ENCODE data around the gene OTOR. TPM values are rescaled to one million over a fixed set of nuclear protein-coding genes. Genes with fewer than 3 reads are reported as not detected.

The OTOR gene
- total and polyA plus RNA-seq, 8 donors = not detected

- 87 to 97% methylated on average over 1 of the region's 1 CpG for WGBS, 2 donors
- Histone ChIP-seq H3K27ac (no peak overlapping the region), H3K9me3 (no peaks in the 10 kb centered on the region), H3K4me1 (no peaks in the 10 kb centered on the region), H3K4me3 (no peak overlapping the region), H3K27me3 (no peaks in the 10 kb centered on the region), H3K36me3 (no peaks in the 10 kb centered on the region)
- TF ChIP-seq CTCF (IDR thresholded peaks at IDR 0.05) = no peak
- DNase-seq (no peak), ATAC-seq (no peak), FAIRE-seq (no peak)
- intact Hi-C loops (cut with DNase I) = no loop called here
Measured at GRCh38 chr20:16781496-16781895, 33.3 kb downstream of the OTOR start.

GRCh38 chr20:16785226-16785625 lies 37.1 kb downstream of the OTOR start:
- Histone ChIP-seq H3K27ac (no peak overlapping the region), H3K27me3 (no peaks in the 10 kb centered on the region), H3K9me3 (no peaks in the 10 kb centered on the region), H3K4me1 (no peaks in the 10 kb centered on the region), H3K4me3 (no peak overlapping the region), H3K36me3 (no peaks in the 10 kb centered on the region)
- ATAC-seq (no peak), DNase-seq (no peak), FAIRE-seq (no peak)
- intact Hi-C loops (cut with DNase I) = no loop called here
- WGBS, 2 donors = 43 to 67% methylated on average over 1 of the region's 1 CpG
- no peak for TF ChIP-seq CTCF (IDR thresholded peaks at IDR 0.05)

Other genes starting within 250 kb of the OTOR start
- gene KIF16B, start 174.9 kb upstream of the OTOR start, total RNA-seq = 10 to 100 TPM in 1 of 6 donors, 1 to 10 TPM in 5; 6.8 to 12.2 (median 7.7) TPM
- gene KIF16B, start 174.9 kb upstream of the OTOR start, polyA plus RNA-seq = 1 to 10 TPM; 4.4 to 5.2 TPM
- gene SNRPB2, start 18.3 kb upstream of the OTOR start, total RNA-seq = 10 to 100 TPM in 4 of 6 donors, 1 to 10 TPM in 2; 8.2 to 17.5 (median 14.1) TPM
- 10 to 100 TPM; 15.3 to 26.9 TPM for gene SNRPB2, start 18.3 kb upstream of the OTOR start, polyA plus RNA-seq